Measurements from ENCODE around the gene ZNF367. TPM values are rescaled to one million over a fixed set of nuclear protein-coding genes. Genes with fewer than 3 reads are reported as not detected.

Gene ZNF367
- total and polyA plus RNA-seq, 9 of the 15 experiments (the other 6 are each of a cell fraction or from before 2014, with no cell fraction given), result 2.7 to 14.4 (median 10.0) TPM

DNA sequence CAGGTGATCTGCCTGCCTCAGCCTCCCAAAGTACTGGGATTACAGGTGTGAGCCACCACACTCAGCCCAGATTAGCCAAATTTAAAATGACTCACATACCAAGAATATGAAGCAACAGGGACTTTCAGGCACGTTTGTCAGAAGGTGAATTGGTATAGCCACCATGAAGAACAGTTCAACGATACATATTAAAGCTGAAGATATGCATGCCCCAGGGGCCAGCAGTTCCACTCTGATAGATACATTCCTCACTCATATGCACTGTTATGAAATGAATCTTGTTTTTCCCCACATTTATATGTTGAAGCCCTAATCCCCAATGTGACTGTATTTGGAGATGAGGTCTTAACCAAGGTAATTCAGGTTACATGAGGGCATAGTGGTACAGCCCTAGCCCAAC is 57.2 kb downstream of the ZNF367 start:
- Histone ChIP-seq H3K36me3 (ENCODE audit: control insufficient read depth, insufficient read depth, low read length) (no peaks in the 10 kb centered on the region), H3K9ac (ENCODE audit: insufficient read depth in 1 of 2, low read depth in 2 of 2, low read length in 2 of 2) (no peak overlapping the region), H3K27ac (ENCODE audit: extremely low read depth, low read depth, low read length) (no peak overlapping the region), H2AFZ (ENCODE audit: low read depth, low read length) (no peak overlapping the region), H3K4me1 (replicated peaks in 1 of 2; ENCODE audit: control insufficient read depth in 2 of 2, insufficient read depth in 2 of 2, low read length in 2 of 2) (no peaks in the 10 kb centered on the region; a peak in 1 of 5 replicates), H4K20me1 (replicated peaks; ENCODE audit: control insufficient read depth, insufficient read depth, low read length) (no peaks in the 10 kb centered on the region), H3K4me2 (ENCODE audit: insufficient read depth, low read length) (no peak overlapping the region), H3K9me1 (ENCODE audit: control insufficient read depth, insufficient read depth, low read length) (no peaks in the 10 kb centered on the region), H3K4me3 (no peak overlapping the region), H3K79me2 (ENCODE audit: control insufficient read depth, insufficient read depth, low read length) (no peaks in the 10 kb centered on the region), H3K27me3 (ENCODE audit: control insufficient read depth in 2 of 2, insufficient read depth in 2 of 2, low read length in 2 of 2) (no peaks in the 10 kb centered on the region), H3K9me3 (replicated peaks; ENCODE audit: control insufficient read depth, insufficient read depth, low read depth, low read length) (no peaks in the 10 kb centered on the region)
- intact Hi-C loops (cut with micrococcal nuclease), result no loop called here
- CTCF ChIA-PET (ENCODE audit: low intra/inter-chr PET ratio), result no interaction called here
- DNase-seq (ENCODE audit: extremely low read depth in 1 of 4, low spot score in 3 of 4) (no peak), ATAC-seq (no peak), FAIRE-seq (no peak)
- in situ Hi-C loops (cut with MboI), result no loop called here
- POLR2A ChIA-PET, result interaction anchor here (0.6 kb wide), 1 partner anchor 11 kb away, joined by 3 read pairs; no protein-coding TSS in a partner anchor
- WGBS (ENCODE audit: insufficient coverage, low coverage, missing lambda C conversion rate), result 50% methylated on average over 2 of the region's 2 CpGs
- no TSS peak for BruUV-seq (replicated peaks)
- TF ChIP-seq RBM15 (IDR thresholded peaks at IDR 0.05; ENCODE audit: insufficient read depth, low read length), result no peak
- TF ChIP-seq TAF1 (IDR thresholded peaks at IDR 0.05; ENCODE audit: control insufficient read depth, extremely low read depth, insufficient read depth, low read length, severe bottlenecking), result no peak
- TF ChIP-seq, protein P1, sequence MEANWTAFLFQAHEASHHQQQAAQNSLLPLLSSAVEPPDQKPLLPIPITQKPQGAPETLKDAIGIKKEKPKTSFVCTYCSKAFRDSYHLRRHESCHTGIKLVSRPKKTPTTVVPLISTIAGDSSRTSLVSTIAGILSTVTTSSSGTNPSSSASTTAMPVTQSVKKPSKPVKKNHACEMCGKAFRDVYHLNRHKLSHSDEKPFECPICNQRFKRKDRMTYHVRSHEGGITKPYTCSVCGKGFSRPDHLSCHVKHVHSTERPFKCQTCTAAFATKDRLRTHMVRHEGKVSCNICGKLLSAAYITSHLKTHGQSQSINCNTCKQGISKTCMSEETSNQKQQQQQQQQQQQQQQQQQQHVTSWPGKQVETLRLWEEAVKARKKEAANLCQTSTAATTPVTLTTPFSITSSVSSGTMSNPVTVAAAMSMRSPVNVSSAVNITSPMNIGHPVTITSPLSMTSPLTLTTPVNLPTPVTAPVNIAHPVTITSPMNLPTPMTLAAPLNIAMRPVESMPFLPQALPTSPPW (CRISPR knock-in tag; IDR thresholded peaks at IDR 0.05), result no peak
- TF ChIP-seq, protein P2, sequence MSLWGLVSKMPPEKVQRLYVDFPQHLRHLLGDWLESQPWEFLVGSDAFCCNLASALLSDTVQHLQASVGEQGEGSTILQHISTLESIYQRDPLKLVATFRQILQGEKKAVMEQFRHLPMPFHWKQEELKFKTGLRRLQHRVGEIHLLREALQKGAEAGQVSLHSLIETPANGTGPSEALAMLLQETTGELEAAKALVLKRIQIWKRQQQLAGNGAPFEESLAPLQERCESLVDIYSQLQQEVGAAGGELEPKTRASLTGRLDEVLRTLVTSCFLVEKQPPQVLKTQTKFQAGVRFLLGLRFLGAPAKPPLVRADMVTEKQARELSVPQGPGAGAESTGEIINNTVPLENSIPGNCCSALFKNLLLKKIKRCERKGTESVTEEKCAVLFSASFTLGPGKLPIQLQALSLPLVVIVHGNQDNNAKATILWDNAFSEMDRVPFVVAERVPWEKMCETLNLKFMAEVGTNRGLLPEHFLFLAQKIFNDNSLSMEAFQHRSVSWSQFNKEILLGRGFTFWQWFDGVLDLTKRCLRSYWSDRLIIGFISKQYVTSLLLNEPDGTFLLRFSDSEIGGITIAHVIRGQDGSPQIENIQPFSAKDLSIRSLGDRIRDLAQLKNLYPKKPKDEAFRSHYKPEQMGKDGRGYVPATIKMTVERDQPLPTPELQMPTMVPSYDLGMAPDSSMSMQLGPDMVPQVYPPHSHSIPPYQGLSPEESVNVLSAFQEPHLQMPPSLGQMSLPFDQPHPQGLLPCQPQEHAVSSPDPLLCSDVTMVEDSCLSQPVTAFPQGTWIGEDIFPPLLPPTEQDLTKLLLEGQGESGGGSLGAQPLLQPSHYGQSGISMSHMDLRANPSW (CRISPR knock-in tag; IDR thresholded peaks at IDR 0.05), result no peak
- no peak for TF ChIP-seq ZNF324 (CRISPR knock-in tag; IDR thresholded peaks at IDR 0.05)
- TF ChIP-seq RBM25 (IDR thresholded peaks at IDR 0.05; ENCODE audit: low read depth, low read length, severe bottlenecking), result no peak
- TF ChIP-seq CBX2 (IDR thresholded peaks at IDR 0.05; ENCODE audit: insufficient read depth, low read length, poor library complexity, severe bottlenecking), result no peak
- TF ChIP-seq, protein P3, sequence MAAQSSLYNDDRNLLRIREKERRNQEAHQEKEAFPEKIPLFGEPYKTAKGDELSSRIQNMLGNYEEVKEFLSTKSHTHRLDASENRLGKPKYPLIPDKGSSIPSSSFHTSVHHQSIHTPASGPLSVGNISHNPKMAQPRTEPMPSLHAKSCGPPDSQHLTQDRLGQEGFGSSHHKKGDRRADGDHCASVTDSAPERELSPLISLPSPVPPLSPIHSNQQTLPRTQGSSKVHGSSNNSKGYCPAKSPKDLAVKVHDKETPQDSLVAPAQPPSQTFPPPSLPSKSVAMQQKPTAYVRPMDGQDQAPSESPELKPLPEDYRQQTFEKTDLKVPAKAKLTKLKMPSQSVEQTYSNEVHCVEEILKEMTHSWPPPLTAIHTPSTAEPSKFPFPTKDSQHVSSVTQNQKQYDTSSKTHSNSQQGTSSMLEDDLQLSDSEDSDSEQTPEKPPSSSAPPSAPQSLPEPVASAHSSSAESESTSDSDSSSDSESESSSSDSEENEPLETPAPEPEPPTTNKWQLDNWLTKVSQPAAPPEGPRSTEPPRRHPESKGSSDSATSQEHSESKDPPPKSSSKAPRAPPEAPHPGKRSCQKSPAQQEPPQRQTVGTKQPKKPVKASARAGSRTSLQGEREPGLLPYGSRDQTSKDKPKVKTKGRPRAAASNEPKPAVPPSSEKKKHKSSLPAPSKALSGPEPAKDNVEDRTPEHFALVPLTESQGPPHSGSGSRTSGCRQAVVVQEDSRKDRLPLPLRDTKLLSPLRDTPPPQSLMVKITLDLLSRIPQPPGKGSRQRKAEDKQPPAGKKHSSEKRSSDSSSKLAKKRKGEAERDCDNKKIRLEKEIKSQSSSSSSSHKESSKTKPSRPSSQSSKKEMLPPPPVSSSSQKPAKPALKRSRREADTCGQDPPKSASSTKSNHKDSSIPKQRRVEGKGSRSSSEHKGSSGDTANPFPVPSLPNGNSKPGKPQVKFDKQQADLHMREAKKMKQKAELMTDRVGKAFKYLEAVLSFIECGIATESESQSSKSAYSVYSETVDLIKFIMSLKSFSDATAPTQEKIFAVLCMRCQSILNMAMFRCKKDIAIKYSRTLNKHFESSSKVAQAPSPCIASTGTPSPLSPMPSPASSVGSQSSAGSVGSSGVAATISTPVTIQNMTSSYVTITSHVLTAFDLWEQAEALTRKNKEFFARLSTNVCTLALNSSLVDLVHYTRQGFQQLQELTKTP (IDR thresholded peaks at IDR 0.05; ENCODE audit: low read depth in 1 of 2, partially characterized antibody in 2 of 2), result no peak
- TF ChIP-seq ELF4 (CRISPR knock-in tag; IDR thresholded peaks at IDR 0.05), result no peak

Measured in K562 (cell line).